MCF 10A (cell line): ENCODE results near the gene CXCL13. TPM values are rescaled to one million over a fixed set of nuclear protein-coding genes. Genes with fewer than 3 reads are reported as not detected.

ENCODE experiments used
- BruUV-seq: library from RNA; stranded (reverse); fragments of 400-500 nt; replicated peaks from 2 replicates; lab custom pipeline; 2021; lab: Mats Ljungman, UMichigan
- CTCF ChIA-PET: fragments of 300-600 bp; sonication (Branson Sonifier 250); formaldehyde crosslinking; extraction: SDS; loops from one replicate; lab custom pipeline; 2021; ENCODE audit warnings: antibody characterized with exemption, inconsistent platforms; lab: Yijun Ruan, JAX
- POLR2A ChIA-PET: fragments of 300-600, 350-650 bp; sonication (Branson Sonifier 250); formaldehyde crosslinking; extraction: SDS; loops from one replicate; lab custom pipeline; 2020; ENCODE audit warnings: antibody characterized with exemption, inconsistent platforms; lab: Yijun Ruan, JAX
- DNase-seq: peaks from one replicate; pipeline ENCODE4 v3.0.0-alpha.2; 2018; ENCODE audit not compliant: unreplicated experiment
- H3K27ac Mint-ChIP-seq: one replicate; pipeline ENCODE4 v1.8.0; 2022; ENCODE audit warnings: mild to moderate bottlenecking, low read depth, mixed read lengths; ENCODE audit not compliant: unreplicated experiment
- H3K27me3 Mint-ChIP-seq: one replicate; pipeline ENCODE4 v1.8.0; 2022; ENCODE audit warnings: mixed read lengths; ENCODE audit not compliant: insufficient read depth, unreplicated experiment
- H3K36me3 Mint-ChIP-seq: one replicate; pipeline ENCODE4 v1.8.0; 2022; ENCODE audit warnings: mild to moderate bottlenecking, moderate library complexity, mixed read lengths; ENCODE audit not compliant: insufficient read depth, unreplicated experiment
- H3K4me1 Mint-ChIP-seq: one replicate; pipeline ENCODE4 v1.8.0; 2022; ENCODE audit warnings: mixed read lengths; ENCODE audit not compliant: insufficient read depth, unreplicated experiment
- H3K4me3 Mint-ChIP-seq: one replicate; pipeline ENCODE4 v1.8.0; 2022; ENCODE audit warnings: mild to moderate bottlenecking, moderate library complexity, mixed read lengths; ENCODE audit not compliant: unreplicated experiment
- H3K9me3 Mint-ChIP-seq: one replicate; pipeline ENCODE4 v1.8.0; 2022; ENCODE audit warnings: mixed read lengths; ENCODE audit not compliant: unreplicated experiment
- CTCF ChIP-seq: fragments of 200-600 bp; IDR thresholded peaks from one replicate; pipeline ENCODE4 v1.8.0; 2022; ENCODE audit warnings: antibody characterized with exemption, mild to moderate bottlenecking; ENCODE audit not compliant: unreplicated experiment
- intact Hi-C: fragments of 100-400 bp; cut with micrococcal nuclease; formaldehyde crosslinking; loops from 2 replicates; pipeline ENCODE4 v1.14.1; 2022
- total RNA-seq: library from RNA; stranded (reverse); gene quantifications from 2 replicates; pipeline ENCODE4 v1.2.3, GENCODE V29; 2022

CXCL13 gene
- total RNA-seq, 1 experiment from 2014 or later: not detected

DNA sequence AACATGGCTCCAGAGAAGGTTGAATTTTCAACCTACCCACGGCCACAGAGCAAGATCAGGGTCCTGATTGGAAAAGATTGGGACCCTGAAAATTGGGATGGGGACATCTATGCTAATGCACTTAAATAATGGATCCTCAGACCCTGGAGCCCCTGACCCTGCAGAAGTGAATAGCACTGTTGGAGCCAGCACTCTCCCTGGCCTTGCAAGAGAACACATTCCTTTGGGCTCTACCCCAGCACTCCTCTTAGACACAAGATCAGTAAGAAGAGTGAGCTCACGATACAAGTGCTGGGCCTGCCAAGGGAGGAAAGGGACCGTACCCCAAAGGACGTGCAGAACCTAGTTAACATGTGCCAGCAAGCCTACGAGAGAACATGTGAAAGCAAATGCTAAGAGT, 19.9 kb downstream of the CXCL13 start:
- intact Hi-C loops: no loop called here
- Mint-ChIP-seq H3K36me3 (no peaks in the 10 kb centered on the region), H3K27ac (no peak overlapping the region), H3K4me1 (no peaks in the 10 kb centered on the region), H3K4me3 (no peak overlapping the region), H3K27me3 (no peaks in the 10 kb centered on the region), H3K9me3 (no peaks in the 10 kb centered on the region)
- POLR2A ChIA-PET: no interaction called here
- no peak for TF ChIP-seq CTCF
- DNase-seq: no peak
- no TSS peak for BruUV-seq
- CTCF ChIA-PET: no interaction called here

DNA sequence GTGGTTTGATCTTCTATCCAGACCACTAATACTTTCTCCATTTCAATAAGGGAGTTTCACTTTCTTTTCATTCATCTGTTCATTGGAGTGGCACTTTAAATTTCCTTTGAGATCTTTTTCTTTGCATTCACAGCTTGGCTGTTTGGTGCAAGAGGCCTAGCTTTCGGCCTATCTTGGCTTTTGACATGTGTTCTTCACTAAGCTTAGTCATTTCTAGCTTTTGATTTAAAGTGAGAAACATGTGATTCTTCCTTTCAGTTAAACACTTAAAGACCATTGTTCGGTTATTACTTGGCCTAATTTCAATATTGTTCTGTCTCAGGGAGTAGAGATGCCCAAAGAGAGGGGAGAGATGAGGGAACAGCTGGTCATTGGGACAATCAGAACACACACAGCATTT, 24.3 kb downstream of the CXCL13 start:
- Mint-ChIP-seq H3K27ac (no peak overlapping the region), H3K27me3 (no peaks in the 10 kb centered on the region), H3K36me3 (no peaks in the 10 kb centered on the region), H3K9me3 (no peaks in the 10 kb centered on the region), H3K4me1 (no peaks in the 10 kb centered on the region), H3K4me3 (no peak overlapping the region)
- ChIA-PET CTCF (interaction anchor here (0.6 to 3.7 kb wide), 5 partner anchors 8 to 198 kb away, joined by 3 to 24 read pairs (median 4); no protein-coding TSS in a partner anchor), POLR2A (interaction anchor here (0.7 kb wide), 1 partner anchor 1133 kb away, joined by 3 read pairs; no protein-coding TSS in a partner anchor)
- BruUV-seq: no TSS peak
- intact Hi-C loops: no loop called here
- no peak for TF ChIP-seq CTCF
- DNase-seq: no peak

GRCh38 chr4:77631276-77631675, 25.7 kb downstream of the CXCL13 start:
- intact Hi-C loops: no loop called here
- no TSS peak for BruUV-seq
- TF ChIP-seq CTCF: no peak
- Mint-ChIP-seq H3K4me3 (no peak overlapping the region), H3K4me1 (no peaks in the 10 kb centered on the region), H3K27ac (no peak overlapping the region), H3K36me3 (no peaks in the 10 kb centered on the region), H3K27me3 (no peaks in the 10 kb centered on the region), H3K9me3 (no peaks in the 10 kb centered on the region)
- ChIA-PET CTCF (interaction anchor here (0.7 to 0.9 kb wide), 2 partner anchors 16 to 44 kb away, joined by 3 read pairs; no protein-coding TSS in a partner anchor), POLR2A (no interaction called here)
- no peak for DNase-seq

GRCh38 chr4:77634132-77634785, 28.6 kb downstream of the CXCL13 start:
- no peak overlapping the region for H3K27ac Mint-ChIP-seq
- BruUV-seq: no TSS peak
- H3K36me3 Mint-ChIP-seq: no peaks in the 10 kb centered on the region
- no peak for DNase-seq
- no peak overlapping the region for H3K4me3 Mint-ChIP-seq
- POLR2A ChIA-PET: interaction anchor here (0.6 kb wide), 1 partner anchor 31 kb away, joined by 3 read pairs; no protein-coding TSS in a partner anchor
- TF ChIP-seq CTCF: no peak
- intact Hi-C loops: no loop called here
- peaks cover 10% of the 10 kb centered on the region for H3K4me1 Mint-ChIP-seq
- CTCF ChIA-PET: interaction anchor here (0.6 to 0.8 kb wide), 2 partner anchors 15 to 65 kb away, joined by 4 to 5 read pairs; no protein-coding TSS in a partner anchor
- no peaks in the 10 kb centered on the region for H3K27me3 Mint-ChIP-seq
- peaks cover 12% of the 10 kb centered on the region for H3K9me3 Mint-ChIP-seq
